Occipital lobe (tissue), 2 donors: ENCODE results near the gene CYP24A1. TPM values are rescaled to one million over a fixed set of nuclear protein-coding genes. Genes with fewer than 3 reads are reported as not detected.

Experiments
- DNase-seq: peaks from one replicate; lab custom pipeline; 2025; lab: John Stamatoyannopoulos, UW
- total RNA-seq: library from RNA; depleted of rRNA; stranded (reverse); fragments of >200 nt; gene quantifications from one replicate; pipeline ENCODE4 v1.2.3, GENCODE V29; 2014

CYP24A1 gene
- total RNA-seq, 1 donor from 2014 or later, result not detected

GRCh38 chr20:54156981-54157835 lies 16.6 kb downstream of the CYP24A1 start:
- no peak for DNase-seq

GRCh38 chr20:54156522-54156921 lies 17.3 kb downstream of the CYP24A1 start:
- DNase-seq, result no peak

DNA sequence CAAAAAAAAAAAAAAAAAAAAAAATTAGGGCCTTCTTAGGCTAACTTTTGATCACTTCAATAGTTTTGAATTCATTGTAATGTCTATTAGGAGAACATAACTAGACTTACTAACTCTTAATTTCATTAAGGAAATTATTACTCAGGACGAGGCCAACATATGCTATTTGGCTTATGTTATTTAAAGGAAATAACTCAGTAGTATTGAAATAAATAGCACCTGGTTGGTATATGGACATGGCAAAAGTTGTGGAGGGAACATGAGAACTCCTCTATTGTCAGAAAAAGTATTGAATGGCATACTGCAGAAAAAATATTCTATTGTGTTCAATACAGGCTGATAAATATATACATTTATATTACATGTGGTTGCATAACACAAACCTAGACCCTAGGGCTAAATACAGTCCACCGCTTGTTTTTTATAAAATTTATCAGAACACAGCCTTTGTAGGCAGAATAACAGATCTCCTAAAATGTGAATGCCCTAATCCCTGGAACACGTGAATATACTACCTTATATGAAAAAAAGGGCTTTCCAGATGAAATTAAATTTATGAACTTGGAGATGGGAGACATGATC lies 18.0 kb downstream of the CYP24A1 start:
- DNase-seq, result no peak

DNA sequence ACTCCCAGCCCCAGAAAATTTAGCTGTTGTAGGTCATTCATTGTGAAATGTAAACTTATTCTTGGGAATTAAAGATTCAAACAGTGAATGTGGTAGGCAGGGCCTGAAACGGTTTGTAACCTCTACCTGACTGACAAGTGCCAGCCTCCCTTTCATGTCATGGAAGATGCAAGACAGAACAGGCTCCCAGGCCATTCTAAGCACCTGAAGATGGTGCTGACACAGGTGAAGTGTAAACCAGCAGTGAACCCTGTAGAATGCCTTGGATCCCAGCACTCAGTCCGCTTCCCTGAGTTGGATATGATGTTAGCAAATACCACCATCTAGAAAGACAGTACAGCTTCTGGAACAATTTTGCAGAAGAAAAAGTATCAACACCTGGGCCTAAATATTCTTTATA lies 19.3 kb downstream of the CYP24A1 start:
- DNase-seq, result no peak

- no peak for DNase-seq
Measured at GRCh38 chr20:54153847-54154246, 19.9 kb downstream of the CYP24A1 start.

GRCh38 chr20:54153041-54153327 lies 20.8 kb downstream of the CYP24A1 start:
- no peak for DNase-seq

GRCh38 chr20:54152227-54153040 lies 21.4 kb downstream of the CYP24A1 start:
- DNase-seq, result no peak

- no peak for DNase-seq
Measured at GRCh38 chr20:54151511-54152226, 22.1 kb downstream of the CYP24A1 start.

- DNase-seq, result no peak
Measured at GRCh38 chr20:54151075-54151439, 22.7 kb downstream of the CYP24A1 start.

DNA sequence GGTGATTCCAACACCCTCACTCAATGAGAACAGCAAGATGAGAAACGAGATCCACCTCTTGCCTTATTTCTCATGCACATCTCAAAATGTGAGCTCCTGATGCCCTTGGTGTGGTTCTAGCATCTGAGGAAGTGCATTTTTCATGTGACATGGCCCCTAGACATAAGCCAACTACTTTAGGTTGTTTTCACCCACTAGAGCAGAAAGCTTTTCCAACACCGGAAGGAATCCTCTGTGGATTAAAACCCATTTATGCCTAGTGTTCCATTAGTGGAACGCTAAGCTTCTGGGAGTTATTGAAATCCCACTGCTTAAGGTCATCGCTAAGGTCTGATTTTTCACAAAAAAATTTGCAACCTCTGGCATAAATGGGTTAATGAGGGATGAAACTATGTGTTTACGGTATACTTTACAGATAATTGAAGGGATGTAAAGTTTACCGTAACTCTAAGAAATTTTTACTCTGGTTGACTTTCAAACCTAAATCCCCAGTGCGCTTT lies 24.0 kb downstream of the CYP24A1 start:
- DNase-seq, result no peak

- no peak for DNase-seq
Measured at GRCh38 chr20:54148947-54149764, 24.6 kb downstream of the CYP24A1 start.

DNA sequence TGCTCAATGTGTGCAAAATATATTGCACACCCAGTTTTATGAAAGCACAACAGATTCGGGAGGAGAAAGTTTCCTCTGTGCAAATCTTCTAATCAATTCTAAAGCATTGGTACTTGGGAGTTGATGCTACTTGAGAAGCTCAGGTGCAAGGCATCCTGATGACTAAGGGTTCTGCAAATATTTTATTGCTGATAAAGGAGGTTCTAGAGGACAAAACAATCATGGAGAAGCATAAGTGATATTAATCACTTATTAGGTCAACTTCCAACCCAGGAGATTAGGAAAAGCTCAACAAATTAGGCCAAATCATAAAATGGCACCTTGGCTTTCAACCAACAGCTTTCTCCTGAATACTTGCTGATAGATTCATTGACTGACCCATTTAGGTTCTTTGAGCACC lies 27.1 kb downstream of the CYP24A1 start:
- no peak for DNase-seq

DNA sequence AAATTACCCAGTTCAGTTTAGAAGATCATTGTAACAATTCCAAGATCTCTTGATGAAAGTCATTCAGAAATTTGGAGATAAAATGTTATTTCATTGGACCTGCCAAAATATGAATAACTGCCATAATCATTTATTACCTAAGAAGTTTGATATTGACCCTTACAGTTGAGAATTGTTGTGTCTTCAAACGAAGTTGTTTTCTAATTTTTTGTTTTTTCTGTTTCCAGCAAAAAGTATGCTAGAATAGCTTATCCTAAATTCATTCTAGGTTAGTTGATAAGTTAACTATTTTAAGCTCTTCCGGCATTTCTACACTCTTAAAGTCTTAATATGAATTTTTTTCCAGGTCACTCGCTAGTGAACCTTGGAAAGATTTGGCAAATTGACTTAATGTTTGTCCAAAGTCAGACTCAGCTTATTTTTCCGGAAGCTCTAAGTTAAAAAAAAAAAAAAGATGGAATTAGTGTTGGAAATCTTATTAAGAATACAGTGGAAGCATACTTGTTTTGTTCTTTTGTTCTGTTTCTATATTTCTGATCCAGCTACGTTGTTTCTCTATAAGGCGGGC lies 28.9 kb downstream of the CYP24A1 start:
- no peak for DNase-seq

GRCh38 chr20:54140927-54141566 lies 32.7 kb downstream of the CYP24A1 start:
- DNase-seq, result no peak

GRCh38 chr20:54140486-54140885 lies 33.3 kb downstream of the CYP24A1 start:
- no peak for DNase-seq

DNA sequence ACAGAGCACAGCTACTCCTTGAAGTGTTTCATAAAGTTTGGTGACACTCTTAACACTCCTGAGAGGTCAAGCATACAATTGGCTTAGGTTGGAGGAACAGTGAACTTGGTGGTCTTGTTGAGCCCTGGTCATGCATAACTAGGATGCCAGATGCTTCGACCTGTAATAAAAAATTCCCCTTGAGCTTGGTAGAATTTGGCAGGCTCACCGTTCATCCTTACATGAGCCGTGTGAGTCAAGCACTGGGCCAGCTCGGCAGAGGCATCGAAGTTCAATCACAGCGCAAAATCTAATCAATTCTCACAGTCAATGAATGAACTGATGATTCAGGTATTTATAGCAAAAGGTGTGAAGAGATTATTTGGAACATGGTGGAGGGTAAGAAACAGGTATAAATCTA lies 33.7 kb downstream of the CYP24A1 start:
- DNase-seq, result no peak

- no peak for DNase-seq
Measured at GRCh38 chr20:54139188-54139587, 34.6 kb downstream of the CYP24A1 start.

DNA sequence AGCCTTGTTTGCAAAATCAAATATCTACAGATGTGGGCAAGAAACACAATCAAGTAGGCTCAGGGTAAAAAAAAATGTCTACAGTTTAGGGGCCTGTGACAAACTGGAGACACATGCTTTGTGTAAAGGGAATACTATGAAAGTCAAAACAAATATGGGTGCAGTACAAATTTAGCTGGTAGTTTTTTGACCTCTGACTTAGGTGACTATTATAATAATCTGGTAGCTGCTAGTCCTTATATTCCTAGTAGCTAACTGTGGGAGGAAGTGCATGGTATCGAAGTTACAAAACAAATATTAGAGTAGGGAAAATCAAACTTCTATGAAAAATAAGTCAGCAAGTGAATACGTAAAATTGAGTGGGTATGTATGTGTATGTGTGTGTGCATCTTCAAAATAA lies 35.4 kb downstream of the CYP24A1 start:
- DNase-seq, result no peak

DNA sequence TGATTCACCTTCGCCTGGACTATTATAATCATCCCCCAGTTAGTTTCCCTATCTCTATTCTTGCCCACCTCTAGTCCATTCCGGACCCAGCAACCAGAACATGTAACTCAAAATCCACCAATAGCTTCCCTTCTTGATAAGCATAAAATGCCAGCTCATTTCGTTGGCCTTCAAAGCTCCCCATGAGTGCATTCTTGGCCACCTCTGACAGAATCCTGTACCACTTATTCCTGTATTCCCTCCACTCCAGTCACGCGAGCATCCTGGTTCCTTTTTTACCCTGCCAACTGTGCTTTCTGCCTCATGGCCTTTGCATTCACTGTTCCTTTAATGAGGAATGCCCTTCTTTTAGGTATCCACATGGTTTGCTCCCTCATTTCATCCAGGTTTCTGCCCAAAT lies 36.7 kb downstream of the CYP24A1 start:
- no peak for DNase-seq
